GM12865 (cell line): Measurements from ENCODE around the gene GATA1.

ENCODE experiments used
- DNase-seq: peaks from one replicate; pipeline ENCODE4 v3.0.0; 2010; ENCODE audit warnings: low read depth
- H3K4me3 ChIP-seq: 2 replicates; pipeline ENCODE4 v1.5.1; 2011; ENCODE audit warnings: mild to moderate bottlenecking, low read depth, low read length, control low read depth
- TF ChIP-seq, protein P1 (sequence below): IDR thresholded peaks from 2 replicates; pipeline ENCODE4 v1.5.1; 2011; ENCODE audit warnings: low read length, control low read depth, low read depth, inconsistent platforms; ENCODE audit not compliant: insufficient read depth; ENCODE audit errors: missing control alignments

GATA1 gene

DNA sequence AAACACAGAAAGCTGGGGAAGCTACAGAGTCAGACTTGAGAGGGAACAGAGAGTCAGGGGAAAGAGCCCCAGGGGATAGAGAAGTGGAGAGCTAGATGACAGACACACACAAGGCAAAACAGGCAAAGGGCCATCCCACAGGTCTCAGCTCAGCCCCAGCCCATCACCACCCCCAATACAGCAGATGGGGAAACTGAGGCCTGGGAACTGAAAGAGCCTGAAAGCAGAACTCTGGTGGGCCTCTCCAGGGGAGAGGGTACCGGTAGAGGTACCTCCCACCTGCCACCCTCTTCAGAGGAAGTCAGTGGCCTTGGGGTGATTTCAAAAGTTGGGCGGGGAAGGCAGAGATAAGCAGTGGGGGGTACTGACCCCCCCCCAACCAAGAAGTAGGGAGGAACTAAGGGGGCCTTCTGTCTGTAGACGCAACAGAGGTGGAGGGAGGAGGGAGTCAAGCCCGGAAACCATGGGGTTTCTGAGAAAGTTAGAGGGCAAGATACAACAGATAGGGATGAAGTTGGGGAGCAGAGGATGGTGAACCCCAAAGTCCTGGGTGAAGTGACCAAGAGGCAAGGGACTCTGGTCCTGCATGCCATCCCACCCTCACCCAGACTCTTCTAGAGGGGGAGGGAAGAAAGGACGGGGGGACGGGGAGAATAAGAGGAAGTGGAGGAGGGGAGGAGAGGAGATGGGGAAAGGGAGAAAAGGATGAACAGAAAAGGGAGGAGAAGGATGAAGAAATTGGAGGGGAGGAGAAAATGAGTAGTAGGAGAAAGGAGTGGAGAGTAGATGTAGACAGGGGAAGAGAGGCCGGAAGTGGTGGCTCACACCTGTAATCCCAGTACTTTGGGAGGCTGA is 3.2 kb downstream of the GATA1 start:
- H3K4me3 ChIP-seq, result no peak overlapping the region
- TF ChIP-seq, protein P1, sequence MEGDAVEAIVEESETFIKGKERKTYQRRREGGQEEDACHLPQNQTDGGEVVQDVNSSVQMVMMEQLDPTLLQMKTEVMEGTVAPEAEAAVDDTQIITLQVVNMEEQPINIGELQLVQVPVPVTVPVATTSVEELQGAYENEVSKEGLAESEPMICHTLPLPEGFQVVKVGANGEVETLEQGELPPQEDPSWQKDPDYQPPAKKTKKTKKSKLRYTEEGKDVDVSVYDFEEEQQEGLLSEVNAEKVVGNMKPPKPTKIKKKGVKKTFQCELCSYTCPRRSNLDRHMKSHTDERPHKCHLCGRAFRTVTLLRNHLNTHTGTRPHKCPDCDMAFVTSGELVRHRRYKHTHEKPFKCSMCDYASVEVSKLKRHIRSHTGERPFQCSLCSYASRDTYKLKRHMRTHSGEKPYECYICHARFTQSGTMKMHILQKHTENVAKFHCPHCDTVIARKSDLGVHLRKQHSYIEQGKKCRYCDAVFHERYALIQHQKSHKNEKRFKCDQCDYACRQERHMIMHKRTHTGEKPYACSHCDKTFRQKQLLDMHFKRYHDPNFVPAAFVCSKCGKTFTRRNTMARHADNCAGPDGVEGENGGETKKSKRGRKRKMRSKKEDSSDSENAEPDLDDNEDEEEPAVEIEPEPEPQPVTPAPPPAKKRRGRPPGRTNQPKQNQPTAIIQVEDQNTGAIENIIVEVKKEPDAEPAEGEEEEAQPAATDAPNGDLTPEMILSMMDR, result no peak
- DNase-seq, result no peak

DNA sequence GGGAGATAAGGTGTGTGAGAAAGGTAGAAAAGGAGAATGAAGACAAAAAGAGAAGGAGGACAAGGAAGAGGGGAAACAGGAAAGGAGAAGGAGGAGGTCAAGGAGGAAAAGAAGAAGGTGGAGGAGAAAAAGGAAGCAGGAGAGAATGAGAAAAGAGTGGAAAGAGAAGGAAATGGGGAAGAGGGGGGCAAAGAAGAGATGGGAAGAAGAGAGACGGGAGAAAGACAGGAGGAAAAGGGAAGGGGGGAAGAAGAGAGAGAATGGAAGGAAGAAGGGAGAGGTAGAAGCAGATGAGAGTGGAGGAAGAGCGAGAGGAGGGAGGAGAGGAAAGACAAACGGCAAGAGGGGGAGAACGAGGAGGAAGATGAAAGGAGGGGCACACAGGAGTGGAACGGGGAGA is 4.1 kb downstream of the GATA1 start:
- no peak for DNase-seq
- TF ChIP-seq, protein P1, result no peak

DNA sequence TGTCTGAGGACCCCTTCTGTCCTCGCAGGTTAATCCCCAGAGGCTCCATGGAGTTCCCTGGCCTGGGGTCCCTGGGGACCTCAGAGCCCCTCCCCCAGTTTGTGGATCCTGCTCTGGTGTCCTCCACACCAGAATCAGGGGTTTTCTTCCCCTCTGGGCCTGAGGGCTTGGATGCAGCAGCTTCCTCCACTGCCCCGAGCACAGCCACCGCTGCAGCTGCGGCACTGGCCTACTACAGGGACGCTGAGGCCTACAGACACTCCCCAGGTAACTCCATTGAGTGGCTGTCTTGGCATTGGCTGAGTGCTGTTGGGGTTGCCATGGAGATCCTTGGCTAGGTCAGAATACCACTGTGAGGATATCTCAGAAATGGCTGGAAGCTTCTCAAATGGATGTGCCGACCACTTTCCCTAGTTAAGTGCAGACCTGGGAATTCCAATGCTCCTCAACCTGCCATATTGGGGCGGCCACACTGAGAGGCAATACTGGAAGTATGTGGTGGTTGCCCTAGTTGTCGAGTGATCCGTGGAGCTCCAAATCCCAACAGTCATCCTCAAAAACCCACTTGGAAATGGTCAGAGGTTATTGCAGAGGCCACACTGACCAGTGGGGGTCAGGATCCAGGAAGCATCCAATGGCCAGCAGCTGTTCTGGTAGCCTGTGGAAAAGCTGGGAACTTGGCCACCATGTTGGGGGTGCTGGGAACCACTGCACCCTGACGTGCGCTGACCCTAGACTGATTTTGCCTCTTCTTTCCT is 4.9 kb downstream of the GATA1 start:
- H3K4me3 ChIP-seq, result no peak overlapping the region
- TF ChIP-seq, protein P1, result no peak
- DNase-seq, result no peak

More for the DNA sequence above, 4.1 kb downstream of the GATA1 start:
- no peak overlapping the region for H3K4me3 ChIP-seq

DNA sequence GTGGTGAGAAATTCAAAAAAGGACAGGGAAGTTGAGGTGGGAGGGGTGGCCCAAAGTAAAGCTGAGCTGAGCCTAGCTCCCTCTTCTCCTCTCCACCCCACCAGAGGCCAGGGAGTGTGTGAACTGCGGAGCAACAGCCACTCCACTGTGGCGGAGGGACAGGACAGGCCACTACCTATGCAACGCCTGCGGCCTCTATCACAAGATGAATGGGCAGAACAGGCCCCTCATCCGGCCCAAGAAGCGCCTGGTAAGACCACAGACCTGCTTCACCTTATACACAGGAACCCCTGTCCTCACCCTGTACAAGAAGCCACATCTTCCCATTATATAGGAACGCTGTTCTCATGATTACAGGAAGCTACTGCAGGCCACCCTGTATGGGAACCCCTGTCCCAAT is 5.8 kb downstream of the GATA1 start:
- H3K4me3 ChIP-seq, result no peak overlapping the region
- no peak for DNase-seq
- TF ChIP-seq, protein P1, result no peak

DNA sequence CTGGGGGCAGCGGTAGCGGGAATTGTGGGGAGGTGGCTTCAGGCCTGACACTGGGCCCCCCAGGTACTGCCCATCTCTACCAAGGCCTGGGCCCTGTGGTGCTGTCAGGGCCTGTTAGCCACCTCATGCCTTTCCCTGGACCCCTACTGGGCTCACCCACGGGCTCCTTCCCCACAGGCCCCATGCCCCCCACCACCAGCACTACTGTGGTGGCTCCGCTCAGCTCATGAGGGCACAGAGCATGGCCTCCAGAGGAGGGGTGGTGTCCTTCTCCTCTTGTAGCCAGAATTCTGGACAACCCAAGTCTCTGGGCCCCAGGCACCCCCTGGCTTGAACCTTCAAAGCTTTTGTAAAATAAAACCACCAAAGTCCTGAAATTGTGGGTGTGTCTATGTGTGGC is 7.5 kb downstream of the GATA1 start:
- H3K4me3 ChIP-seq, result no peak overlapping the region
- DNase-seq, result no peak
- TF ChIP-seq, protein P1, result no peak

DNA sequence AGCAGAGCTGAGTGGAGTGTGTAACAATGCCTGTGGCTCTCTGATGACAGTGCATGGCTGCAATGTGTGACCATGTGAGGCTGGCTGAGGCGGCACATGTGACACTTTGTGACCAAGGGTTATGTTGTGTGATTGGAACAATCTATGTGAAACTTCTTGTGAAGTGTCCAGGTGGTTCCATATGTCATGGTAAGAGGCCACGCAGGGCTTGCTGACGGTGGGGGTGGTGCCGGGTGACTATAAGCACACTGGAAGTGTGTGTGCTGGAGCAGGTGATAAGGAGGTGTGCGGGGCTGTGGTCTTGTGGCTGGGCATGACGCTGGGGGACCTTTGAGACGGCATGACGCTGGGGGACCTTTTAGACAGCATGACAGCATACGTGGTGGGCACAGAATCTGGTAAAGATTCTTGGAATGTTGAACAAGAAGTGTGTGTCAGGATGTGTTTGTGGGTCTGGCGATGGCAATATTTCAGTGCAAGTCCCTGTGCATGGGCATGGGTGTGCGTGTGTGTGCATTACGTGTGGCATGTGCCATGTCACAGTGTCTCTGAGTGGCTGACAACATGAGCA is 8.0 kb downstream of the GATA1 start:
- TF ChIP-seq, protein P1, result no peak
- no peak for DNase-seq
- no peak overlapping the region for H3K4me3 ChIP-seq
